ENCODE measurements around the gene GAS7. TPM values are rescaled to one million over a fixed set of nuclear protein-coding genes. Genes with fewer than 3 reads are reported as not detected.

Gene GAS7
- total RNA-seq, 1 donor from 2014 or later: 2.0 TPM

- H3K27me3 Mint-ChIP-seq (ENCODE audit: unreplicated experiment): peaks cover 2% of the 10 kb centered on the region
- H3K9me3 Mint-ChIP-seq (ENCODE audit: unreplicated experiment): peaks cover 3% of the 10 kb centered on the region
- no peaks in the 10 kb centered on the region for H3K4me1 Mint-ChIP-seq (ENCODE audit: low read depth, unreplicated experiment)
- no peak within 1 kb of the TSS for H3K4me3 Mint-ChIP-seq (ENCODE audit: unreplicated experiment)
- no peak within 1 kb of the TSS for H3K27ac Mint-ChIP-seq (ENCODE audit: unreplicated experiment)
- no peaks in the 10 kb centered on the region for H3K36me3 Mint-ChIP-seq (ENCODE audit: unreplicated experiment)
- no peak for TF ChIP-seq CTCF (IDR thresholded peaks at IDR 0.05; ENCODE audit: partially characterized antibody, unreplicated experiment)
- no peak for DNase-seq
These were observed 293.4 kb downstream of the GAS7 start, which contains the start of gene RCVRN for GRCh38 chr17:9905078-9905415. TSS of gene RCVRN (minus strand) at chr17:9905271. CDS start at chr17:9905180, 91 bp downstream.

GRCh38 chr17:9904277-9905077 lies 293.9 kb downstream of the GAS7 start:
- DNase-seq: no peak
- no peak for TF ChIP-seq CTCF (IDR thresholded peaks at IDR 0.05; ENCODE audit: partially characterized antibody, unreplicated experiment)
- Mint-ChIP-seq H3K4me1 (ENCODE audit: low read depth, unreplicated experiment) (no peaks in the 10 kb centered on the region), H3K27me3 (ENCODE audit: unreplicated experiment) (peaks cover 2% of the 10 kb centered on the region), H3K27ac (ENCODE audit: unreplicated experiment) (no peak overlapping the region), H3K36me3 (ENCODE audit: unreplicated experiment) (no peaks in the 10 kb centered on the region), H3K9me3 (ENCODE audit: unreplicated experiment) (peaks cover 2% of the 10 kb centered on the region), H3K4me3 (ENCODE audit: unreplicated experiment) (no peak overlapping the region)

- DNase-seq: no peak
These were observed 296.3 kb downstream of the GAS7 start for GRCh38 chr17:9902120-9902519.

GRCh38 chr17:9900784-9901183 lies 297.6 kb downstream of the GAS7 start:
- TF ChIP-seq CTCF (IDR thresholded peaks at IDR 0.05; ENCODE audit: partially characterized antibody, unreplicated experiment): no peak
- H3K4me1 Mint-ChIP-seq (ENCODE audit: low read depth, unreplicated experiment): no peaks in the 10 kb centered on the region
- peaks cover 4% of the 10 kb centered on the region for H3K9me3 Mint-ChIP-seq (ENCODE audit: unreplicated experiment)
- H3K27me3 Mint-ChIP-seq (ENCODE audit: unreplicated experiment): peaks cover 2% of the 10 kb centered on the region
- H3K4me3 Mint-ChIP-seq (ENCODE audit: unreplicated experiment): no peak overlapping the region
- no peak overlapping the region for H3K27ac Mint-ChIP-seq (ENCODE audit: unreplicated experiment)
- no peaks in the 10 kb centered on the region for H3K36me3 Mint-ChIP-seq (ENCODE audit: unreplicated experiment)
- no peak for DNase-seq

More at GRCh38 chr17:9902120-9902519, 296.3 kb downstream of the GAS7 start:
- no peak overlapping the region for H3K27ac Mint-ChIP-seq (ENCODE audit: unreplicated experiment)
- H3K4me1 Mint-ChIP-seq (ENCODE audit: low read depth, unreplicated experiment): no peaks in the 10 kb centered on the region
- H3K27me3 Mint-ChIP-seq (ENCODE audit: unreplicated experiment): peaks cover 2% of the 10 kb centered on the region
- H3K36me3 Mint-ChIP-seq (ENCODE audit: unreplicated experiment): no peaks in the 10 kb centered on the region
- H3K9me3 Mint-ChIP-seq (ENCODE audit: unreplicated experiment): peaks cover 4% of the 10 kb centered on the region
- no peak overlapping the region for H3K4me3 Mint-ChIP-seq (ENCODE audit: unreplicated experiment)
- TF ChIP-seq CTCF (IDR thresholded peaks at IDR 0.05; ENCODE audit: partially characterized antibody, unreplicated experiment): no peak

GRCh38 chr17:9900044-9900594 lies 298.3 kb downstream of the GAS7 start:
- no peak for DNase-seq
- Mint-ChIP-seq H3K9me3 (ENCODE audit: unreplicated experiment) (peaks cover 4% of the 10 kb centered on the region), H3K4me1 (ENCODE audit: low read depth, unreplicated experiment) (no peaks in the 10 kb centered on the region), H3K36me3 (ENCODE audit: unreplicated experiment) (no peaks in the 10 kb centered on the region), H3K27me3 (ENCODE audit: unreplicated experiment) (no peaks in the 10 kb centered on the region), H3K4me3 (ENCODE audit: unreplicated experiment) (no peak overlapping the region), H3K27ac (ENCODE audit: unreplicated experiment) (no peak overlapping the region)
- no peak for TF ChIP-seq CTCF (IDR thresholded peaks at IDR 0.05; ENCODE audit: partially characterized antibody, unreplicated experiment)

Measured in glutamatergic neuron (in vitro differentiated cells).